Stomach (tissue), 4 donors: Measurements from ENCODE around the gene KRT4.

Experiments
- CTCF ChIP-seq, 7 experiments: fragments of 450-650 bp in 4 of 7; fragments of 200-600 bp in 3 of 7; sonication (generic) in 3 of 7; IDR thresholded peaks; one replicate each; pipeline ENCODE4 v1.5.1; 2016 to 2019; ENCODE audit warnings: antibody characterized with exemption in 7 of 7, control low read depth in 2 of 7, mild to moderate bottlenecking in 1 of 7
- POLR2A ChIP-seq, 4 donors: fragments of 450-650 bp; IDR thresholded peaks; one replicate each; pipeline ENCODE4 v1.6.1; 2016; ENCODE audit warnings: antibody characterized with exemption in 4 of 4, control low read depth in 2 of 4, mild to moderate bottlenecking in 1 of 4, moderate library complexity in 1 of 4

GRCh38 chr12:52813203-52813819, 605 bp downstream of the KRT4 start:
- no peak for TF ChIP-seq CTCF (IDR thresholded peaks at IDR 0.05)
- TF ChIP-seq POLR2A (IDR thresholded peaks at IDR 0.05) = no peak
